Calu3 (cell line): ENCODE measurements around the gene ACTR1A. TPM values are rescaled to one million over a fixed set of nuclear protein-coding genes. Genes with fewer than 3 reads are reported as not detected.

Source experiments
- BruUV-seq: library from RNA; stranded (reverse); fragments of 400-500 nt; replicated peaks from 2 replicates; lab custom pipeline; 2021; lab: Mats Ljungman, UMichigan
- CTCF ChIA-PET: fragments of 300-600 bp; sonication (Branson Sonifier 250); formaldehyde crosslinking; loops from one replicate; lab custom pipeline; 2022; ENCODE audit warnings: antibody characterized with exemption; lab: Charles Lee
- DNase-seq: peaks from one replicate; pipeline ENCODE4 v3.0.0; 2022
- H3K27ac Mint-ChIP-seq: one replicate; pipeline ENCODE4 v1.8.0; 2022; ENCODE audit warnings: mixed read lengths; ENCODE audit not compliant: unreplicated experiment
- H3K27me3 Mint-ChIP-seq: one replicate; pipeline ENCODE4 v1.8.0; 2022; ENCODE audit warnings: mixed read lengths; ENCODE audit not compliant: unreplicated experiment
- H3K36me3 Mint-ChIP-seq: one replicate; pipeline ENCODE4 v1.8.0; 2022; ENCODE audit warnings: mild to moderate bottlenecking, moderate library complexity, mixed read lengths; ENCODE audit not compliant: insufficient read depth, unreplicated experiment
- H3K4me1 Mint-ChIP-seq: one replicate; pipeline ENCODE4 v1.8.0; 2022; ENCODE audit warnings: mild to moderate bottlenecking, low read depth, mixed read lengths; ENCODE audit not compliant: unreplicated experiment
- H3K4me3 Mint-ChIP-seq: one replicate; pipeline ENCODE4 v1.8.0; 2022; ENCODE audit warnings: mild to moderate bottlenecking, low read depth, moderate library complexity, mixed read lengths; ENCODE audit not compliant: unreplicated experiment
- H3K9me3 Mint-ChIP-seq: one replicate; pipeline ENCODE4 v1.8.0; 2022; ENCODE audit warnings: low read depth, mixed read lengths; ENCODE audit not compliant: unreplicated experiment
- intact Hi-C: fragments of 100-400 bp; cut with micrococcal nuclease; formaldehyde crosslinking; loops from one replicate; pipeline ENCODE4 v1.10.0; 2022; ENCODE audit not compliant: unreplicated experiment
- total RNA-seq: library from RNA; stranded (reverse); gene quantifications from 2 replicates; pipeline ENCODE4 v1.2.3, GENCODE V29; 2022
- TF ChIP-seq, protein P1 (sequence below): fragments of 200-600 bp; IDR thresholded peaks from one replicate; pipeline ENCODE4 v1.8.0; 2022; ENCODE audit warnings: antibody characterized with exemption; ENCODE audit not compliant: unreplicated experiment

ACTR1A gene
- total RNA-seq, 1 experiment from 2014 or later = 48.2 TPM

DNA sequence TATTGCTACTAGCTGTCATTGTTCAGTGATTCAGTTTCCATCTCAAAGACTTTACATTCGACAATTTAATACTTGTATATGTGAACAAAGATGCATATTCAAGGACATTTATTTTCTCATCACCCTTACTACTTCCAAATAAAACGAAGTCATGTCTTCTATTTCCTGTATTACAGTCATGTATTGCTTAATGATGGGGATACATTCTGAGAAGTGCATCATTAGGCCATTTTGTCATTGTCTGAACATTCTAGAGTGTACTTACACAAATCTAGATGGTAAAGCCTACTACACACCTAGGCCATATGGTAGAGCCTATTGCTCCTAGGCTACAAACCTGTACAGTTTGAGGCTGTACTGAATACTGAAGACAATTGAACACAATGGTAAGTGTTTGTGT lies 57.7 kb downstream of the ACTR1A start:
- no peak overlapping the region for H3K27ac Mint-ChIP-seq
- H3K4me1 Mint-ChIP-seq = no peaks in the 10 kb centered on the region
- DNase-seq = no peak
- no peak overlapping the region for H3K4me3 Mint-ChIP-seq
- TF ChIP-seq, protein P1, sequence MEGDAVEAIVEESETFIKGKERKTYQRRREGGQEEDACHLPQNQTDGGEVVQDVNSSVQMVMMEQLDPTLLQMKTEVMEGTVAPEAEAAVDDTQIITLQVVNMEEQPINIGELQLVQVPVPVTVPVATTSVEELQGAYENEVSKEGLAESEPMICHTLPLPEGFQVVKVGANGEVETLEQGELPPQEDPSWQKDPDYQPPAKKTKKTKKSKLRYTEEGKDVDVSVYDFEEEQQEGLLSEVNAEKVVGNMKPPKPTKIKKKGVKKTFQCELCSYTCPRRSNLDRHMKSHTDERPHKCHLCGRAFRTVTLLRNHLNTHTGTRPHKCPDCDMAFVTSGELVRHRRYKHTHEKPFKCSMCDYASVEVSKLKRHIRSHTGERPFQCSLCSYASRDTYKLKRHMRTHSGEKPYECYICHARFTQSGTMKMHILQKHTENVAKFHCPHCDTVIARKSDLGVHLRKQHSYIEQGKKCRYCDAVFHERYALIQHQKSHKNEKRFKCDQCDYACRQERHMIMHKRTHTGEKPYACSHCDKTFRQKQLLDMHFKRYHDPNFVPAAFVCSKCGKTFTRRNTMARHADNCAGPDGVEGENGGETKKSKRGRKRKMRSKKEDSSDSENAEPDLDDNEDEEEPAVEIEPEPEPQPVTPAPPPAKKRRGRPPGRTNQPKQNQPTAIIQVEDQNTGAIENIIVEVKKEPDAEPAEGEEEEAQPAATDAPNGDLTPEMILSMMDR = no peak
- H3K36me3 Mint-ChIP-seq = peaks cover 6% of the 10 kb centered on the region
- intact Hi-C loops = no loop called here
- H3K9me3 Mint-ChIP-seq = no peaks in the 10 kb centered on the region
- no peaks in the 10 kb centered on the region for H3K27me3 Mint-ChIP-seq
- CTCF ChIA-PET = interaction anchor here (0.6 to 0.7 kb wide), 3 partner anchors 21 to 246 kb away, joined by 3 to 4 read pairs (median 3); no protein-coding TSS in a partner anchor
- no TSS peak for BruUV-seq

DNA sequence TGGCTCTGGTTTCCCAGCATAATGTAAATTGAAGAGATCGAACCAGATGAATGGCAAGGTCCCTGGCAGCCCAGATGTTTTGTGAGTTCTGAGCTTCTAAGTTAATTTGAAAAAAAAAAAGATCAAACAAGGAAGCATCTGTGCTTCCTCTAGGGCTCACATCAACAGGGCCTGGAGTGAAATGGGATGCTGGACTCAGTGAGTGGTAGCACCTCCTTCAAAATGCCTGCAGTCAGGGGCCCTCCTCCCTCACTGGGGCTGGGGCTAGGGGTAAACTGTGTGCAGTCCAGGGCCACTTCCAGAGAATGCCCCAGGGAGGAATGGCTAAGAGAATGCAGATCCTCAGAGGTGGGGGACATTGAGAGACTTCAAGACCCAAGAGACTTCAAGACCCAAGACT lies 64.1 kb downstream of the ACTR1A start:
- peaks cover 27% of the 10 kb centered on the region for H3K27me3 Mint-ChIP-seq
- no TSS peak for BruUV-seq

DNA sequence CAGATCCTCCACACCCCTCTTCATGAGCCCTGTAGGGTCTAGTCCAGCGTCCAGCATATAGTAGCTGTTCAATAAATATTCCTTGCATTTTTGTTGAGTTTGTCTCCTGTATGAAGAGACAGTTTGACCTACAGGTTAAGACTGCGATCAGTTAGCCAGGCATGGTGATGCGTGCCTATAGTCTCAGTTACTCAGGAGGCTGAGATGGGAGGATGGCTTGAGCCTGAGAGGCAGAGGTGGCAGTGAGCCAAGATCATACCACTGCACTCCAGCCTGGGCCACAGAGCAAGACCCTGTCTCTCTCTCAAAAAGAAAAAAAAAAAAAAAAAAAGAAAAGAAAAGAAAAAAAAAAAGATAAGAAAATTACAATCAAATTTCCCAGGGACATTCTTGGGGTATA lies 65.0 kb downstream of the ACTR1A start:
- Mint-ChIP-seq H3K4me3 (no peak overlapping the region), H3K27ac (no peak overlapping the region), H3K36me3 (peaks cover 9% of the 10 kb centered on the region), H3K9me3 (no peaks in the 10 kb centered on the region), H3K27me3 (peaks cover 27% of the 10 kb centered on the region), H3K4me1 (peaks cover 16% of the 10 kb centered on the region)
- BruUV-seq = no TSS peak
- intact Hi-C loops = no loop called here
- TF ChIP-seq, protein P1 = no peak
- DNase-seq = no peak
- CTCF ChIA-PET = no interaction called here

More for the DNA sequence above, 64.1 kb downstream of the ACTR1A start:
- peaks cover under 1% of the 10 kb centered on the region for H3K36me3 Mint-ChIP-seq
- DNase-seq = no peak
- CTCF ChIA-PET = no interaction called here
- TF ChIP-seq, protein P1 = no peak
- H3K27ac Mint-ChIP-seq = no peak overlapping the region
- intact Hi-C loops = no loop called here
- no peaks in the 10 kb centered on the region for H3K9me3 Mint-ChIP-seq
- H3K4me3 Mint-ChIP-seq = no peak overlapping the region
- H3K4me1 Mint-ChIP-seq = peaks cover 11% of the 10 kb centered on the region

DNA sequence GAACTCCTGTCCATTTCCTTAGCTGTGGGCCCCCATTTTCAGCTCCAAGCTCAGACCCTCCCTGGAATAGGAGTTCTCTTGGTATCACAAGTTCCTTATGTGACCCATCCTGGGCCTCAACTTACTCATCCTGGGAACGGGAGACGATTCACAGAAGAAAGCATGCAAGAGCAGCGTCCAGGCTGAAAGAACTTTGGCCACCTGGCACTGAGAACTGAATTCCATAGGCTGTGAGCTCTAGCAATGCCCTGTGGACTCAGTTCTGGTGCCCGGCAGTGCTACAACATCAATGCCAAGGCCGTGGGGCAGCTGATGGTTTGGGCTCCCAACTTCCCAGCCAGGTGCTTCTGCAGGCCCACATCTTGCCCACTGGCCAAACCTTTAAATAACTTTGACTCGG lies 66.2 kb downstream of the ACTR1A start:
- intact Hi-C loops = no loop called here
- Mint-ChIP-seq H3K4me3 (no peak overlapping the region), H3K4me1 (peaks cover 23% of the 10 kb centered on the region), H3K9me3 (no peaks in the 10 kb centered on the region), H3K27ac (no peak overlapping the region), H3K27me3 (peaks cover 27% of the 10 kb centered on the region), H3K36me3 (peaks cover 21% of the 10 kb centered on the region)
- CTCF ChIA-PET = no interaction called here
- no TSS peak for BruUV-seq
- TF ChIP-seq, protein P1 = no peak
- no peak for DNase-seq
